Nephron (organoid): ENCODE measurements around the gene EYA3.

Experiments used
- H3K27ac Mint-ChIP-seq, 3 experiments: 2 replicates each; pipeline ENCODE4 v1.8.0; 2020; ENCODE audit warnings: mixed read lengths in 3 of 3, mild to moderate bottlenecking in 2 of 3, moderate library complexity in 1 of 3
- H3K27me3 Mint-ChIP-seq: 2 replicates; pipeline ENCODE4 v1.8.0; 2021; ENCODE audit warnings: low read depth, mild to moderate bottlenecking, moderate library complexity, mixed read lengths
- H3K36me3 Mint-ChIP-seq: 2 replicates; pipeline ENCODE4 v1.8.0; 2020; ENCODE audit warnings: low read depth, mixed read lengths
- H3K4me1 Mint-ChIP-seq: 2 replicates; pipeline ENCODE4 v1.8.0; 2020; ENCODE audit warnings: mixed read lengths
- H3K4me3 Mint-ChIP-seq, 3 experiments: 2 replicates each; pipeline ENCODE4 v1.8.0; 2020; ENCODE audit warnings: mild to moderate bottlenecking in 3 of 3, mixed read lengths in 3 of 3, moderate library complexity in 2 of 3
- H3K9me3 Mint-ChIP-seq: 2 replicates; pipeline ENCODE4 v1.8.0; 2020; ENCODE audit warnings: mixed read lengths
- TF ChIP-seq, protein P1 (sequence below), 3 experiments: fragments of 200-600 bp; sonication (generic); IDR thresholded peaks; one replicate each; pipeline ENCODE4 v1.5.0; 2021; ENCODE audit warnings: antibody characterized with exemption in 3 of 3; ENCODE audit not compliant: unreplicated experiment in 3 of 3

The EYA3 gene

DNA sequence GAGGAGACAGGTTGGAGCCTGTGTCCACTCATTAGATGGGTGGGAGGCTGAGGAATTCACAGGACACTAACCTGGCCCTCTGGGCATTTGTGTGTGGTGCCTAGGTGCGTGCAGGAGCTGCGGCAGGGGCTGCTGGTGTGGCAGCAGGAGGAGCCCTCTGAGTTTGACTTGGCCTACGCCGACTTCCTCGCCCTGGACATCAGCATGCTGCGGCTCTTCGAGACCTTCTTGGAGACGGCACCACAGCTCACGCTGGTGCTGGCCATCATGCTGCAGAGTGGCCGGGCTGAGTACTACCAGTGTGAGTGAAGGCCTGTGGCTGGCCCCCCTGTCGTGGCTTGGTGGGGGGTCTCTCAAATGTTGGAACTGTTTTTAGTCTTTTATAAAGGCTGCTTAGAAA, 125.0 kb downstream of the EYA3 start:
- Mint-ChIP-seq H3K27me3 (no peaks in the 10 kb centered on the region), H3K9me3 (no peaks in the 10 kb centered on the region), H3K27ac (no peak overlapping the region), H3K4me1 (peaks cover 18% of the 10 kb centered on the region), H3K4me3 (peak overlapping the region in 1 of 3 experiments; percentile 38), H3K36me3 (peaks cover 28% of the 10 kb centered on the region)
- TF ChIP-seq, protein P1, sequence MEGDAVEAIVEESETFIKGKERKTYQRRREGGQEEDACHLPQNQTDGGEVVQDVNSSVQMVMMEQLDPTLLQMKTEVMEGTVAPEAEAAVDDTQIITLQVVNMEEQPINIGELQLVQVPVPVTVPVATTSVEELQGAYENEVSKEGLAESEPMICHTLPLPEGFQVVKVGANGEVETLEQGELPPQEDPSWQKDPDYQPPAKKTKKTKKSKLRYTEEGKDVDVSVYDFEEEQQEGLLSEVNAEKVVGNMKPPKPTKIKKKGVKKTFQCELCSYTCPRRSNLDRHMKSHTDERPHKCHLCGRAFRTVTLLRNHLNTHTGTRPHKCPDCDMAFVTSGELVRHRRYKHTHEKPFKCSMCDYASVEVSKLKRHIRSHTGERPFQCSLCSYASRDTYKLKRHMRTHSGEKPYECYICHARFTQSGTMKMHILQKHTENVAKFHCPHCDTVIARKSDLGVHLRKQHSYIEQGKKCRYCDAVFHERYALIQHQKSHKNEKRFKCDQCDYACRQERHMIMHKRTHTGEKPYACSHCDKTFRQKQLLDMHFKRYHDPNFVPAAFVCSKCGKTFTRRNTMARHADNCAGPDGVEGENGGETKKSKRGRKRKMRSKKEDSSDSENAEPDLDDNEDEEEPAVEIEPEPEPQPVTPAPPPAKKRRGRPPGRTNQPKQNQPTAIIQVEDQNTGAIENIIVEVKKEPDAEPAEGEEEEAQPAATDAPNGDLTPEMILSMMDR (IDR thresholded peaks at IDR 0.05; ENCODE audit: unreplicated experiment in 3 of 3): no peak

- Mint-ChIP-seq H3K27ac (peak overlapping the region; percentile 54 to 74 (median 68)), H3K4me3 (peak overlapping the region; percentile 84 to 88 (median 86))
- TF ChIP-seq, protein P1 (IDR thresholded peaks at IDR 0.05; ENCODE audit: unreplicated experiment in 3 of 3): no peak
These were observed 126.7 kb downstream of the EYA3 start for GRCh38 chr1:27961646-27962221.

GRCh38 chr1:27960762-27961645, 127.4 kb downstream of the EYA3 start:
- Mint-ChIP-seq H3K4me3 (peak overlapping the region; percentile 84 to 88 (median 86)), H3K27ac (peak overlapping the region; percentile 54 to 74 (median 68)), H3K4me1 (peaks cover 18% of the 10 kb centered on the region), H3K36me3 (peaks cover 12% of the 10 kb centered on the region), H3K27me3 (peaks cover 4% of the 10 kb centered on the region), H3K9me3 (no peaks in the 10 kb centered on the region)
- TF ChIP-seq, protein P1 (IDR thresholded peaks at IDR 0.05; ENCODE audit: unreplicated experiment in 3 of 3): no peak

More at GRCh38 chr1:27961646-27962221, 126.7 kb downstream of the EYA3 start:
- peaks cover 16% of the 10 kb centered on the region for H3K36me3 Mint-ChIP-seq
- peaks cover 4% of the 10 kb centered on the region for H3K27me3 Mint-ChIP-seq
- no peaks in the 10 kb centered on the region for H3K9me3 Mint-ChIP-seq
- H3K4me1 Mint-ChIP-seq: peaks cover 18% of the 10 kb centered on the region

DNA sequence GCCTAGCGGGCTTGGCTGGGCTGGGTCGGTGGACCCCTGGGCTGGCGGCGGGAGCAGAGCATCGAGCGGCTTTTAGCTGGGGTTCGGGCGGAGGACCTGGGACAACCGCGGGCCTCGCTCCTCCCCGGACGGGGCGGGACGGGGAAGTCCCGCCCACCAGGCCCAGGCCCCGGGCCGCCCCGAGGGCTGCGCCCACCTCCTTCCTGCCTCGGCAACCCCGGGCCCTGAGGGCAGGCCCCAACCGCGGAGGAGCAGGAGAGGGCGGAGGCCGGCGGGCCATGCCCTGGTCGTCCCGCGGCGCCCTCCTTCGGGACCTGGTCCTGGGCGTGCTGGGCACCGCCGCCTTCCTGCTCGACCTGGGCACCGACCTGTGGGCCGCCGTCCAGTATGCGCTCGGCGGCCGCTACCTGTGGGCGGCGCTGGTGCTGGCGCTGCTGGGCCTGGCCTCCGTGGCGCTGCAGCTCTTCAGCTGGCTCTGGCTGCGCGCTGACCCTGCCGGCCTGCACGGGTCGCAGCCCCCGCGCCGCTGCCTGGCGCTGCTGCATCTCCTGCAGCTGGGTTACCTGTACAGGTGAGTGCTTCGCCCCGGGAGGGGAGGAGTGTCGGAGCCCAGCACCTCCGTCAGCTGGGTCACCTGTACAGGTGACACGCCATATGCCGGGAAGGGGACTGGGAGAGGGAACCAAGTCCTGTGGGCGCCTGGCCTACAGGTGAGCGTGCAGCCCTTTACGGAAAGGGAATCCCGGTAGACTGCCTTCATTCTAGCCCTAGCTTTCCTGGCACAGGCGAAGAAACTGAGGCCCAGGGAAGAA, 128.4 kb downstream of the EYA3 start, which contains the start of gene XKR8:
Gene XKR8, plus strand, starts transcription at position 182 of the 812 bp plus-strand sequence. Its CDS starts 97 bp downstream, at position 279.
- TF ChIP-seq, protein P1 (IDR thresholded peaks at IDR 0.05; ENCODE audit: unreplicated experiment in 3 of 3): peak; percentile 29 to 58 (median 44)
- peaks cover 18% of the 10 kb centered on the region for H3K4me1 Mint-ChIP-seq
- H3K36me3 Mint-ChIP-seq: peaks cover 8% of the 10 kb centered on the region
- no peaks in the 10 kb centered on the region for H3K9me3 Mint-ChIP-seq
- H3K4me3 Mint-ChIP-seq: peak within 1 kb of the TSS; percentile 86 to 91 (median 88)
- peaks cover 4% of the 10 kb centered on the region for H3K27me3 Mint-ChIP-seq
- H3K27ac Mint-ChIP-seq: peak within 1 kb of the TSS; percentile 80 to 95 (median 91)

DNA sequence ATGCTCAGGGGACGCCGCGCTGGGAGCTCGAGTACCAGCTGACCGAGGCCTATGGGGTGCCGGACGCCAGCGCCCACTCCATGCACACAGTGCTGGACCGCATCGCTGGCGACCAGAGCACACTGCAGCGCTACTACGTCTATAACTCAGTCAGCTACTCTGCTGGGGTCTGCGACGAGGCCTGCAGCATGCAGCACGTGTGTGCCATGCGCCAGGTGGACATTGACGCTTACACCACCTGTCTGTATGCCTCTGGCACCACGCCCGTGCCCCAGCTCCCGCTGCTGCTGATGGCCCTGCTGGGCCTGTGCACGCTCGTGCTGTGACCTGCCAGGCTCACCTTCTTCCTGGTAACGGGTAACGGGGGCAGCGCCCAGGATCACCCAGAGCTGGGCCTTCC, 129.9 kb downstream of the EYA3 start:
- peak overlapping the region in 2 of 3 experiments; percentile 88 to 91 for H3K4me3 Mint-ChIP-seq
- peaks cover 4% of the 10 kb centered on the region for H3K27me3 Mint-ChIP-seq
- TF ChIP-seq, protein P1 (IDR thresholded peaks at IDR 0.05; ENCODE audit: unreplicated experiment in 3 of 3): no peak
- H3K27ac Mint-ChIP-seq: no peak overlapping the region
- H3K36me3 Mint-ChIP-seq: no peaks in the 10 kb centered on the region
- H3K9me3 Mint-ChIP-seq: no peaks in the 10 kb centered on the region
- peaks cover 18% of the 10 kb centered on the region for H3K4me1 Mint-ChIP-seq
